HG03439 (cell line): ENCODE results near the gene SCRG1.

Experiments used
- ATAC-seq: cut with Tn5 transposase; IDR thresholded peaks from one replicate; pipeline ENCODE4 v1.9.1; 2021; ENCODE audit warnings: mild to moderate bottlenecking, moderate library complexity; ENCODE audit not compliant: unreplicated experiment

The SCRG1 gene

GRCh38 chr4:173398779-173399415, at the start of gene SCRG1:
SCRG1 (minus strand) TSS chr4:173399116; CDS start chr4:173391414, 7,702 bp downstream.
- ATAC-seq = no peak

GRCh38 chr4:173448103-173448502, 49.2 kb upstream of the SCRG1 start:
- no peak for ATAC-seq

- ATAC-seq = peak; percentile 91
These were observed 47.5 kb upstream of the SCRG1 start for GRCh38 chr4:173446416-173446815.

- no peak for ATAC-seq
These were observed 44.2 kb upstream of the SCRG1 start for GRCh38 chr4:173443121-173443520.

- ATAC-seq = no peak
These were observed 43.5 kb upstream of the SCRG1 start for GRCh38 chr4:173442223-173442932.

- ATAC-seq = no peak
These were observed 42.0 kb upstream of the SCRG1 start for GRCh38 chr4:173440888-173441287.

GRCh38 chr4:173436771-173437265, 37.9 kb upstream of the SCRG1 start:
- ATAC-seq = no peak

- ATAC-seq = no peak
These were observed 37.2 kb upstream of the SCRG1 start for GRCh38 chr4:173436149-173436579.

- no peak for ATAC-seq
These were observed 35.3 kb upstream of the SCRG1 start for GRCh38 chr4:173434231-173434630.

- no peak for ATAC-seq
These were observed 34.5 kb upstream of the SCRG1 start for GRCh38 chr4:173433447-173433846.

GRCh38 chr4:173432430-173432829, 33.5 kb upstream of the SCRG1 start:
- ATAC-seq = no peak

- no peak for ATAC-seq
These were observed 27.1 kb upstream of the SCRG1 start for GRCh38 chr4:173426064-173426463.

GRCh38 chr4:173424899-173425805, 26.2 kb upstream of the SCRG1 start:
- no peak for ATAC-seq

GRCh38 chr4:173420801-173421200, 21.9 kb upstream of the SCRG1 start:
- no peak for ATAC-seq

GRCh38 chr4:173420324-173420752, 21.4 kb upstream of the SCRG1 start:
- ATAC-seq = no peak

GRCh38 chr4:173418639-173419038, 19.7 kb upstream of the SCRG1 start:
- ATAC-seq = no peak

- ATAC-seq = no peak
These were observed 18.9 kb upstream of the SCRG1 start for GRCh38 chr4:173417833-173418232.

GRCh38 chr4:173415885-173416653, 17.2 kb upstream of the SCRG1 start:
- ATAC-seq = no peak

- no peak for ATAC-seq
These were observed 16.2 kb upstream of the SCRG1 start for GRCh38 chr4:173415092-173415491.

GRCh38 chr4:173414456-173414855, 15.5 kb upstream of the SCRG1 start:
- ATAC-seq = no peak
